Activated CD4-positive, alpha-beta T cell treated with anti-CD3 and anti-CD28 coated beads for 36 hours (primary cell): Measurements from ENCODE around the gene TIMP3. TPM values are rescaled to one million over a fixed set of nuclear protein-coding genes. Genes with fewer than 3 reads are reported as not detected.
A peak's percentile ranks its signal among the peaks of the same experiment; 100 is the strongest.

Experiments used
- ATAC-seq: fragments of 200-7000 bp; cut with Tn5 transposase; one replicate; pipeline ENCODE4 v1.10.0; 2021; ENCODE audit warnings: mild to moderate bottlenecking, moderate library complexity
- CTCF ChIA-PET: fragments of 350-600 bp; sonication (Branson Sonifier 250); formaldehyde crosslinking; loops from one replicate; lab custom pipeline; 2021; ENCODE audit warnings: antibody characterized with exemption; lab: Charles Lee
- POLR2A ChIA-PET: fragments of 350-600 bp; sonication (Branson Sonifier 250); formaldehyde crosslinking; loops from one replicate; lab custom pipeline; 2021; ENCODE audit warnings: antibody characterized with exemption, inconsistent platforms; lab: Charles Lee
- DNase-seq: peaks from one replicate; pipeline ENCODE4 v3.0.0-alpha.2; 2020
- H3K27ac Mint-ChIP-seq: one replicate; pipeline ENCODE4 v1.8.0; 2021; ENCODE audit warnings: mixed read lengths
- H3K27me3 Mint-ChIP-seq: one replicate; pipeline ENCODE4 v1.8.0; 2021; ENCODE audit warnings: mixed read lengths
- H3K36me3 Mint-ChIP-seq: one replicate; pipeline ENCODE4 v1.8.0; 2021; ENCODE audit warnings: low read depth, mixed read lengths
- H3K4me1 Mint-ChIP-seq: one replicate; pipeline ENCODE4 v1.8.0; 2021; ENCODE audit warnings: mixed read lengths
- H3K4me3 Mint-ChIP-seq: one replicate; pipeline ENCODE4 v1.8.0; 2021; ENCODE audit warnings: mild to moderate bottlenecking, moderate library complexity, mixed read lengths
- H3K9me3 Mint-ChIP-seq: one replicate; pipeline ENCODE4 v1.8.0; 2021; ENCODE audit warnings: low read depth, mixed read lengths
- intact Hi-C, 2 experiments: fragments of 100-400 bp; cut with DNase I in 1 of 2; cut with micrococcal nuclease in 1 of 2; formaldehyde crosslinking; loops; one replicate each; pipeline versions ENCODE4 v1.14.2 to v1.15.1; 2022 to 2024; cut with DNase I, micrococcal nuclease
- total RNA-seq, 2 experiments: library from RNA; stranded (reverse); gene quantifications; one replicate each; pipeline ENCODE4 v1.2.3, GENCODE V29; 2021

The TIMP3 gene
- total RNA-seq, 2 experiments from 2014 or later = not detected

- no peak for ATAC-seq
- no peak for DNase-seq
- ChIA-PET CTCF (no interaction called here), POLR2A (no interaction called here)
- Mint-ChIP-seq H3K9me3 (no peaks in the 10 kb centered on the region), H3K36me3 (peaks cover 2% of the 10 kb centered on the region), H3K27me3 (no peaks in the 10 kb centered on the region), H3K4me1 (peaks cover 14% of the 10 kb centered on the region), H3K4me3 (no peak overlapping the region), H3K27ac (no peak overlapping the region)
- intact Hi-C loops = no loop called here
These were observed 78.6 kb downstream of the TIMP3 start for GRCh38 chr22:32880061-32880460.

DNA sequence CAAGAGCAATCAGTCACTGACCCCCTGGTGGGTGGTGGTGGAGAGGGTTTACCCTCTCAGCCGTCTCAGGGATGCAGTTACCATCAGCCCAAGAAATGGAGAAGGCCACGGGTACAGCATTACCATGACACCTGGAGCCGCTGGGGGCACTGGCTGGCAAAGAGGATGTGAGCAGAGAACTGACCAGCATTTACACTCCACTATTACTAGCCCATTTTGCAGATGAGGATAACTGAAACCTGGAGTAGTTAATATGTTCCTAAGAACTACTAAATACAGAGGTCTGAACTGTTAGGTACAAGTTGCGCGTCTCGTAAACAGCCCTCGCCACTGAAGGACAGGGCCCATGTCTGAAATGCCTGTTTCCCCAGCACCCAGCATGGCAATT lies 79.0 kb downstream of the TIMP3 start:
- ChIA-PET CTCF (interaction anchor here (0.7 kb wide), 1 partner anchor 7 kb away, joined by 3 read pairs; no protein-coding TSS in a partner anchor), POLR2A (no interaction called here)
- H3K4me3 Mint-ChIP-seq = no peak overlapping the region
- intact Hi-C loops = no loop called here
- no peaks in the 10 kb centered on the region for H3K27me3 Mint-ChIP-seq
- H3K36me3 Mint-ChIP-seq = peaks cover 2% of the 10 kb centered on the region
- H3K27ac Mint-ChIP-seq = peak overlapping the region; percentile 82
- H3K9me3 Mint-ChIP-seq = no peaks in the 10 kb centered on the region
- peaks cover 14% of the 10 kb centered on the region for H3K4me1 Mint-ChIP-seq
- ATAC-seq (no peak), DNase-seq (no peak)

GRCh38 chr22:32880893-32881596 lies 79.5 kb downstream of the TIMP3 start:
- DNase-seq (peak; percentile 50), ATAC-seq (peak; percentile 72)
- Mint-ChIP-seq H3K36me3 (peaks cover 2% of the 10 kb centered on the region), H3K9me3 (no peaks in the 10 kb centered on the region), H3K27ac (peak overlapping the region; percentile 82), H3K4me1 (peaks cover 14% of the 10 kb centered on the region), H3K27me3 (no peaks in the 10 kb centered on the region), H3K4me3 (no peak overlapping the region)
- intact Hi-C loops = no loop called here
- CTCF ChIA-PET = interaction anchor here (0.6 to 0.7 kb wide), 3 partner anchors 8 to 108 kb away, joined by 3 read pairs; no protein-coding TSS in a partner anchor
- POLR2A ChIA-PET = no interaction called here

- ChIA-PET POLR2A (no interaction called here), CTCF (interaction anchor here (1.6 to 1.9 kb wide), 2 partner anchors 86 to 103 kb away, joined by 3 to 5 read pairs; no protein-coding TSS in a partner anchor)
- Mint-ChIP-seq H3K4me3 (peak overlapping the region; percentile 30), H3K36me3 (peaks cover 2% of the 10 kb centered on the region), H3K9me3 (no peaks in the 10 kb centered on the region), H3K4me1 (peaks cover 14% of the 10 kb centered on the region), H3K27ac (no peak overlapping the region), H3K27me3 (no peaks in the 10 kb centered on the region)
- DNase-seq (no peak), ATAC-seq (no peak)
- intact Hi-C loops = no loop called here
These were observed 80.9 kb downstream of the TIMP3 start for GRCh38 chr22:32882360-32882755.

GRCh38 chr22:32882774-32883530 lies 81.4 kb downstream of the TIMP3 start:
- ChIA-PET CTCF (interaction anchor here (0.5 to 1.9 kb wide), 5 partner anchors 15 to 1727 kb away, joined by 3 to 5 read pairs (median 3); no protein-coding TSS in a partner anchor), POLR2A (interaction anchor here (0.6 kb wide), 1 partner anchor 401 kb away, joined by 4 read pairs; no protein-coding TSS in a partner anchor)
- Mint-ChIP-seq H3K4me1 (peaks cover 14% of the 10 kb centered on the region), H3K9me3 (no peaks in the 10 kb centered on the region), H3K36me3 (peaks cover 2% of the 10 kb centered on the region), H3K27me3 (no peaks in the 10 kb centered on the region), H3K4me3 (no peak overlapping the region), H3K27ac (no peak overlapping the region)
- no peak for DNase-seq
- intact Hi-C loops = no loop called here
- no peak for ATAC-seq

GRCh38 chr22:32887324-32887980 lies 85.9 kb downstream of the TIMP3 start:
- CTCF ChIA-PET = no interaction called here
- H3K36me3 Mint-ChIP-seq = no peaks in the 10 kb centered on the region
- no peaks in the 10 kb centered on the region for H3K9me3 Mint-ChIP-seq
- ATAC-seq (no peak), DNase-seq (no peak)
- POLR2A ChIA-PET = no interaction called here
- no peaks in the 10 kb centered on the region for H3K4me1 Mint-ChIP-seq
- intact Hi-C loops = no loop called here
- H3K27ac Mint-ChIP-seq = no peak overlapping the region
- H3K27me3 Mint-ChIP-seq = peaks cover 3% of the 10 kb centered on the region
- H3K4me3 Mint-ChIP-seq = no peak overlapping the region

GRCh38 chr22:32888976-32889375 lies 87.5 kb downstream of the TIMP3 start:
- Mint-ChIP-seq H3K4me3 (no peak overlapping the region), H3K4me1 (no peaks in the 10 kb centered on the region), H3K27ac (no peak overlapping the region), H3K36me3 (no peaks in the 10 kb centered on the region), H3K27me3 (peaks cover 6% of the 10 kb centered on the region), H3K9me3 (no peaks in the 10 kb centered on the region)
- ChIA-PET CTCF (no interaction called here), POLR2A (no interaction called here)
- intact Hi-C loops = no loop called here
- no peak for ATAC-seq
- no peak for DNase-seq

DNA sequence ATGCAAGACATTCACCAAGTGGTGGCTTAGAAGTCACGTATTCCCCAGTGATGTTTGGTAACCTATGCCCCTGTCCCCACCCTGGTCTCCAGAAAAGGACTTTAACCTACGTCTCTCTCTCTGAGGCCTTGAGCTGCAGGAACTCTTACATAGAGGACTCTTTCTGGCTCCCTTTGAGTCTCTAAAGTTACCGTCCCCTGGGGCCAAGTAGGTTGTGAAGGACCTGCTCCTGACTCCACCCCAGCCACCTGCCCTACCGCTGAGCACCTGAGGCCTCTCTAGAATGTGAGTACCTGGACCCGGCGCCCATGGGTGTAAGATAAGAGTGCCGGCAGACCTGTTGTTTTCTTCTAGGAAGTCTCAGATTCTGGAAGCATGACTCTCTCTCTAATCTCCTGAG lies 95.4 kb downstream of the TIMP3 start:
- Mint-ChIP-seq H3K36me3 (no peaks in the 10 kb centered on the region), H3K9me3 (no peaks in the 10 kb centered on the region), H3K27me3 (peaks cover 7% of the 10 kb centered on the region), H3K4me3 (no peak overlapping the region), H3K27ac (no peak overlapping the region), H3K4me1 (no peaks in the 10 kb centered on the region)
- CTCF ChIA-PET = interaction anchor here (1.1 kb wide), 1 partner anchor 13 kb away, joined by 4 read pairs; no protein-coding TSS in a partner anchor
- no peak for ATAC-seq
- POLR2A ChIA-PET = interaction anchor here (0.6 kb wide), 1 partner anchor 37 kb away, joined by 3 read pairs; no protein-coding TSS in a partner anchor
- no peak for DNase-seq
- intact Hi-C loops = no loop called here

DNA sequence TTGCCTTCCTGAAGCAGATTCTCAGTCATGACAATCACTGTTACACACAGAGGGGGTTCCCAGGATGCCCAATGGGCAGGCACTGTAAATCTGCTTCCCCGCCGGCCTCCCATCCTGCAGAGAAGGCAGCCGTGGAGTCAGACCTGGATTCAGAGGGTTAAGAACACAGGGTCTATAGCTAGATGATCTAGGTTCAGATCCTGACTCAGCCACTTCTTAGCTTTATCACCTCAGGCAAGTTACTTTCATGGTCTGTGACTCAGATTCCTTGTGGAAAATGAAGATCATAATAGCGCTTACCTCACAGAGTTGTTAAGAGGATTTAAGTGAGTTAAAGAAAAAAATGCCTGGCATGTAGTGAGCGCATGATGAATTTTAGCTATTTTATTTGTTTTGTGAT lies 95.9 kb downstream of the TIMP3 start:
- POLR2A ChIA-PET = interaction anchor here (0.6 kb wide), 1 partner anchor 37 kb away, joined by 3 read pairs; no protein-coding TSS in a partner anchor
- intact Hi-C loops = no loop called here
- ATAC-seq = peak; percentile 77

GRCh38 chr22:32900886-32901635 lies 99.6 kb downstream of the TIMP3 start:
- H3K4me3 Mint-ChIP-seq = no peak overlapping the region
- intact Hi-C loops = no loop called here
- H3K27ac Mint-ChIP-seq = no peak overlapping the region
- no peaks in the 10 kb centered on the region for H3K36me3 Mint-ChIP-seq
- DNase-seq (no peak), ATAC-seq (no peak)
- no peaks in the 10 kb centered on the region for H3K9me3 Mint-ChIP-seq
- no peaks in the 10 kb centered on the region for H3K27me3 Mint-ChIP-seq
- POLR2A ChIA-PET = no interaction called here
- H3K4me1 Mint-ChIP-seq = no peaks in the 10 kb centered on the region
- CTCF ChIA-PET = no interaction called here

More for the DNA sequence above, 95.9 kb downstream of the TIMP3 start:
- DNase-seq = peak; percentile 20
- CTCF ChIA-PET = interaction anchor here (1.1 kb wide), 1 partner anchor 14 kb away, joined by 4 read pairs; no protein-coding TSS in a partner anchor
- Mint-ChIP-seq H3K27me3 (peaks cover 5% of the 10 kb centered on the region), H3K27ac (no peak overlapping the region), H3K9me3 (no peaks in the 10 kb centered on the region), H3K36me3 (no peaks in the 10 kb centered on the region), H3K4me3 (no peak overlapping the region), H3K4me1 (no peaks in the 10 kb centered on the region)

DNA sequence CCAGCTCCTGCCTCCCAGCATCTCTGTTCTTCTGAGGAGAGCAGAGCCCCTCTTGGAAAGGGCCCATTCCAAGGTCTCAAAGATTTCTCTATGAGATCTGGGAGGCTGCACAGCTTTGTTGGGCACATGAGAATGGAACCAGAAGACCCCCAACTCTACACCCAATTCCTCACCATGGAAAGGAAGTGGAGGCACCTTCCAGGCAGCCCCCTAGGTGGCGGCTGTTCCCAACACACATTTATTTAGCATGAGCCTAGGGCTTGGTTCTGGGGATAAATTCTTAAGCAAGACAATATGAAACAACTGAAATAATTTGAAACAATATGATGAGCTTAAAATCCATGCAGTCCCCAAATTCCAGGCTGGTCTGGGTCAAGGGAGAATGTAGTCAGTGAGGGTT lies 100.4 kb downstream of the TIMP3 start:
- DNase-seq (no peak), ATAC-seq (no peak)
- Mint-ChIP-seq H3K4me3 (no peak overlapping the region), H3K27me3 (no peaks in the 10 kb centered on the region), H3K27ac (no peak overlapping the region), H3K9me3 (no peaks in the 10 kb centered on the region), H3K36me3 (no peaks in the 10 kb centered on the region), H3K4me1 (no peaks in the 10 kb centered on the region)
- POLR2A ChIA-PET = no interaction called here
- intact Hi-C loops = no loop called here
- CTCF ChIA-PET = no interaction called here
